Measurements from ENCODE around the gene LCA5.

DNA sequence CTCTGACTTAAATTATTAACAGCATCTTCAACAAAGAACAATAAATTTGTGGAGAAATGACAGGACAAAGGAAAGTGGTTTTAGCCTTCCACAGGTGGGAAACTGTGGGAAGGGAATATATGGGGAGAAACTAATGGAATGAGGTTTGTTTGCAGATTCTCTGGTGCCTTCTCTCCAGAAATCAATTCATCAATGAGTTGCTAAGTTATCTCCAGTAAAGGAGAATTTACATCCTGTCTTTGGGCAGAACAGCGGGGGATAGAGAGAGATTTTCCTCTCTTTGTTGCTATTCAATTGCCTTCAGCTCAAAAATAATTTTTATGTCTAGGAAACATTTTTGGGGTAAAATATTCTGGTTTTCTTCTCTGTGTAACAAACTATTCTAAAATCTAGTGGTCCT, 36.9 kb upstream of the LCA5 start:
- TF ChIP-seq, protein P1, sequence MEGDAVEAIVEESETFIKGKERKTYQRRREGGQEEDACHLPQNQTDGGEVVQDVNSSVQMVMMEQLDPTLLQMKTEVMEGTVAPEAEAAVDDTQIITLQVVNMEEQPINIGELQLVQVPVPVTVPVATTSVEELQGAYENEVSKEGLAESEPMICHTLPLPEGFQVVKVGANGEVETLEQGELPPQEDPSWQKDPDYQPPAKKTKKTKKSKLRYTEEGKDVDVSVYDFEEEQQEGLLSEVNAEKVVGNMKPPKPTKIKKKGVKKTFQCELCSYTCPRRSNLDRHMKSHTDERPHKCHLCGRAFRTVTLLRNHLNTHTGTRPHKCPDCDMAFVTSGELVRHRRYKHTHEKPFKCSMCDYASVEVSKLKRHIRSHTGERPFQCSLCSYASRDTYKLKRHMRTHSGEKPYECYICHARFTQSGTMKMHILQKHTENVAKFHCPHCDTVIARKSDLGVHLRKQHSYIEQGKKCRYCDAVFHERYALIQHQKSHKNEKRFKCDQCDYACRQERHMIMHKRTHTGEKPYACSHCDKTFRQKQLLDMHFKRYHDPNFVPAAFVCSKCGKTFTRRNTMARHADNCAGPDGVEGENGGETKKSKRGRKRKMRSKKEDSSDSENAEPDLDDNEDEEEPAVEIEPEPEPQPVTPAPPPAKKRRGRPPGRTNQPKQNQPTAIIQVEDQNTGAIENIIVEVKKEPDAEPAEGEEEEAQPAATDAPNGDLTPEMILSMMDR (conservative IDR thresholded peaks at IDR 0.05) = no peak
- TF ChIP-seq ZFX (IDR thresholded peaks at IDR 0.05) = no peak

Data from C4-2B (cell line).